H9 (cell line): Measurements from ENCODE around the gene RAB40B. TPM values are rescaled to one million over a fixed set of nuclear protein-coding genes. Genes with fewer than 3 reads are reported as not detected.

Source experiments
- DNase-seq: peaks from one replicate; pipeline ENCODE4 v3.0.0-alpha.2; 2017
- H2AFZ ChIP-seq: one replicate; pipeline ENCODE4 v1.6.1; 2013; ENCODE audit warnings: mild to moderate bottlenecking, low read length, control low read depth, moderate library complexity
- H2AK5ac ChIP-seq: 2 replicates; pipeline ENCODE4 v1.6.1; 2013; ENCODE audit warnings: low read length, control low read depth, mixed read lengths; ENCODE audit not compliant: insufficient read length
- H2BK120ac ChIP-seq: one replicate; pipeline ENCODE4 v1.6.1; 2013; ENCODE audit warnings: low read depth, mild to moderate bottlenecking, low read length, control low read depth, inconsistent platforms; ENCODE audit not compliant: poor library complexity, severe bottlenecking
- H2BK12ac ChIP-seq: 2 replicates; pipeline ENCODE4 v1.6.1; 2013; ENCODE audit warnings: low read length, control low read depth, mixed read lengths, low read depth; ENCODE audit not compliant: insufficient read length
- H2BK15ac ChIP-seq: 2 replicates; pipeline ENCODE4 v1.6.1; 2013; ENCODE audit warnings: low read depth, low read length, control low read depth
- H2BK20ac ChIP-seq: one replicate; pipeline ENCODE4 v1.6.1; 2013; ENCODE audit warnings: low read depth, mild to moderate bottlenecking, low read length, control low read depth, inconsistent platforms; ENCODE audit not compliant: poor library complexity, severe bottlenecking
- H2BK5ac ChIP-seq: 2 replicates; pipeline ENCODE4 v1.6.1; 2013; ENCODE audit warnings: low read length, control low read depth, mixed read lengths; ENCODE audit not compliant: insufficient read length
- H3K14ac ChIP-seq: 2 replicates; pipeline ENCODE4 v1.6.1; 2013; ENCODE audit warnings: low read length, control low read depth; ENCODE audit not compliant: insufficient read depth
- H3K18ac ChIP-seq: 2 replicates; pipeline ENCODE4 v1.6.1; 2013; ENCODE audit warnings: low read depth, mild to moderate bottlenecking, mixed read lengths, low read length, control low read depth; ENCODE audit not compliant: insufficient read length
- H3K23ac ChIP-seq: 2 replicates; pipeline ENCODE4 v1.6.1; 2013; ENCODE audit warnings: low read length, control low read depth, mixed read lengths, low read depth; ENCODE audit not compliant: insufficient read length
- H3K23me2 ChIP-seq: 2 replicates; pipeline ENCODE4 v1.6.1; 2013; ENCODE audit warnings: low read depth, mild to moderate bottlenecking, mixed read lengths, low read length, control low read depth; ENCODE audit not compliant: insufficient read length, poor library complexity, severe bottlenecking
- H3K27ac ChIP-seq: 2 replicates; pipeline ENCODE4 v1.5.1; 2013; ENCODE audit warnings: low read length, control low read depth, mixed read lengths, low read depth; ENCODE audit not compliant: insufficient read length
- H3K27me3 ChIP-seq: 2 replicates; pipeline ENCODE4 v1.6.1; 2013; ENCODE audit warnings: low read length, control low read depth, inconsistent platforms; ENCODE audit not compliant: insufficient read depth
- H3K4ac ChIP-seq: 2 replicates; pipeline ENCODE4 v1.6.1; 2013; ENCODE audit warnings: low read depth, mild to moderate bottlenecking, control low read depth, inconsistent platforms, low read length, moderate library complexity
- H3K4me1 ChIP-seq: 2 replicates; pipeline ENCODE4 v1.6.1; 2013; ENCODE audit warnings: low read length, control low read depth, inconsistent platforms; ENCODE audit not compliant: insufficient read depth
- H3K4me2 ChIP-seq: 2 replicates; pipeline ENCODE4 v1.6.1; 2013; ENCODE audit warnings: low read length, control low read depth, mixed read lengths; ENCODE audit not compliant: insufficient read length, insufficient read depth
- H3K56ac ChIP-seq: 2 replicates; pipeline ENCODE4 v1.6.1; 2013; ENCODE audit warnings: low read depth, mild to moderate bottlenecking, mixed read lengths, low read length, control low read depth; ENCODE audit not compliant: insufficient read length
- H3K79me1 ChIP-seq: 2 replicates; pipeline ENCODE4 v1.6.1; 2013; ENCODE audit warnings: low read depth, mild to moderate bottlenecking, moderate library complexity, low read length, control low read depth, inconsistent platforms; ENCODE audit not compliant: insufficient read depth, poor library complexity, severe bottlenecking
- H3K79me2 ChIP-seq: 2 replicates; pipeline ENCODE4 v1.6.1; 2013; ENCODE audit warnings: low read length, control low read depth, inconsistent platforms; ENCODE audit not compliant: insufficient read depth
- H3K9ac ChIP-seq: 2 replicates; pipeline ENCODE4 v1.6.1; 2013; ENCODE audit warnings: low read length, control low read depth, mixed read lengths; ENCODE audit not compliant: insufficient read length; ENCODE audit errors: extremely low read depth
- H3K9me3 ChIP-seq: one replicate; pipeline ENCODE4 v1.6.1; 2013; ENCODE audit warnings: low read depth, low read length, inconsistent platforms; ENCODE audit not compliant: control insufficient read depth
- H3T11ph ChIP-seq: one replicate; pipeline ENCODE4 v1.6.1; 2013; ENCODE audit warnings: mild to moderate bottlenecking, low read length, control low read depth, inconsistent platforms
- H4K20me1 ChIP-seq: one replicate; pipeline ENCODE4 v1.6.1; 2013; ENCODE audit not compliant: control insufficient read depth, insufficient read length, insufficient read depth
- H4K5ac ChIP-seq: 2 replicates; pipeline ENCODE4 v1.6.1; 2013; ENCODE audit warnings: low read depth, mild to moderate bottlenecking, mixed read lengths, low read length, control low read depth; ENCODE audit not compliant: insufficient read length
- H4K8ac ChIP-seq: replicated peaks from 2 replicates; pipeline ENCODE4 v1.6.1; 2013; ENCODE audit warnings: low read length, control low read depth, mixed read lengths, low read depth; ENCODE audit not compliant: insufficient read length
- H4K91ac ChIP-seq: 2 replicates; pipeline ENCODE4 v1.6.1; 2013; ENCODE audit warnings: low read depth, mild to moderate bottlenecking, moderate library complexity, mixed read lengths, low read length, control low read depth; ENCODE audit not compliant: insufficient read length
- H3K27ac Mint-ChIP-seq, 3 experiments: 2 replicates in 2 of 3; 3 replicates in 1 of 3; pipeline ENCODE4 v1.8.0; 2020 to 2021; ENCODE audit warnings: mixed read lengths in 3 of 3, mild to moderate bottlenecking in 1 of 3, moderate library complexity in 1 of 3
- H3K27me3 Mint-ChIP-seq: 2 replicates; pipeline ENCODE4 v1.8.0; 2021; ENCODE audit warnings: low read depth, mild to moderate bottlenecking, moderate library complexity, mixed read lengths
- H3K36me3 Mint-ChIP-seq, 3 experiments: 2 replicates in 2 of 3; 3 replicates in 1 of 3; pipeline ENCODE4 v1.8.0; 2020 to 2021; ENCODE audit warnings: low read depth in 3 of 3, mixed read lengths in 3 of 3; ENCODE audit not compliant: insufficient read depth in 1 of 3
- H3K4me1 Mint-ChIP-seq, 2 experiments: 2 replicates each; pipeline ENCODE4 v1.8.0; 2020; ENCODE audit warnings: mixed read lengths in 2 of 2
- H3K4me3 Mint-ChIP-seq, 2 experiments: 2 replicates in 1 of 2; 3 replicates in 1 of 2; pipeline ENCODE4 v1.8.0; 2020 to 2021; ENCODE audit warnings: mild to moderate bottlenecking in 2 of 2, mixed read lengths in 2 of 2, moderate library complexity in 1 of 2
- H3K9me3 Mint-ChIP-seq, 2 experiments: 2 replicates in 1 of 2; 3 replicates in 1 of 2; pipeline ENCODE4 v1.8.0; 2020; ENCODE audit warnings: mild to moderate bottlenecking in 2 of 2, mixed read lengths in 2 of 2, moderate library complexity in 1 of 2
- CTCF ChIP-seq: fragments of 200-600 bp; sonication (generic); conservative IDR thresholded peaks from 3 replicates; pipeline ENCODE4 v1.8.0; 2021; ENCODE audit warnings: antibody characterized with exemption, mild to moderate bottlenecking
- WGBS: extraction: QIAGEN DNeasy Blood & Tissue Kit; methylation state at CpG from one replicate; pipeline ENCODE4 v1.1.7; 2013; ENCODE audit warnings: missing lambda C conversion rate, low lambda C conversion rate, mixed read lengths; ENCODE audit not compliant: insufficient read length; ENCODE audit errors: extremely low coverage; 5-methylcytosine and 5-hydroxymethylcytosine counted together
- total RNA-seq: library from RNA; stranded (reverse); gene quantifications from 2 replicates; pipeline ENCODE4 v1.2.1, GENCODE V29; 2021

The RAB40B gene
- total RNA-seq, 1 experiment from 2014 or later: 3.5 TPM

- H4K5ac ChIP-seq: no peak overlapping the region
- no peak overlapping the region for H3K23ac ChIP-seq
- H2BK12ac ChIP-seq: no peak overlapping the region
- no peak overlapping the region for H2BK5ac ChIP-seq
- Mint-ChIP-seq H3K4me1 (peaks cover 2 to 6% of the 10 kb centered on the region in 2 experiments; a peak in 2 of 4 replicates), H3K27me3 (peaks cover 56% of the 10 kb centered on the region), H3K27ac (no peak overlapping the region), H3K4me3 (no peak overlapping the region), H3K9me3 (peaks cover 13% of the 10 kb centered on the region in 2 experiments; a peak in 4 of 5 replicates), H3K36me3 (peaks cover 0 to 8% (median 7%) of the 10 kb centered on the region in 3 experiments; a peak in 5 of 7 replicates)
- DNase-seq: no peak
- H3K56ac ChIP-seq: no peak overlapping the region
- no peak for TF ChIP-seq CTCF
- no peak overlapping the region for H2BK20ac ChIP-seq
- WGBS: no CpG with 5 or more reads among the region's 17 CpGs
- H3K9me3 ChIP-seq: no peaks in the 10 kb centered on the region
- H4K8ac ChIP-seq: no peak overlapping the region
- H3K18ac ChIP-seq: no peak overlapping the region
- H3K27me3 ChIP-seq: peaks cover 15% of the 10 kb centered on the region; the same call in 1 of the 2 replicates
- H3K9ac ChIP-seq: no peak overlapping the region
- H3K4me1 ChIP-seq: no peaks in the 10 kb centered on the region
- no peak overlapping the region for H3K27ac ChIP-seq
- H3K14ac ChIP-seq: no peak overlapping the region
- H3K4ac ChIP-seq: no peak overlapping the region
- no peak overlapping the region for H2AK5ac ChIP-seq
- no peak overlapping the region for H3K4me2 ChIP-seq
- no peak overlapping the region for H2BK120ac ChIP-seq
- H4K20me1 ChIP-seq: no peaks in the 10 kb centered on the region
- H3K79me1 ChIP-seq: no peaks in the 10 kb centered on the region
- no peak overlapping the region for H2AFZ ChIP-seq
- H3T11ph ChIP-seq: no peak overlapping the region
- no peak overlapping the region for H2BK15ac ChIP-seq
- peaks cover 7% of the 10 kb centered on the region for H3K23me2 ChIP-seq
- no peaks in the 10 kb centered on the region for H3K79me2 ChIP-seq
- H4K91ac ChIP-seq: no peak overlapping the region
Measured at GRCh38 chr17:82696259-82696658, 2.2 kb downstream of the RAB40B start.
